Activated naive CD8-positive, alpha-beta T cell treated with anti-CD3 and anti-CD28 coated beads, Interleukin-2, amount 50 U/mL, for 16 hours (primary cell): ENCODE data around the gene SAG.

Experiments used
- DNase-seq: peaks from one replicate; pipeline ENCODE4 v3.0.0-alpha.2; 2020; ENCODE audit warnings: low read depth, low spot score

SAG gene

GRCh38 chr2:233288663-233289062, 19.0 kb upstream of the SAG start:
- no peak for DNase-seq

DNA sequence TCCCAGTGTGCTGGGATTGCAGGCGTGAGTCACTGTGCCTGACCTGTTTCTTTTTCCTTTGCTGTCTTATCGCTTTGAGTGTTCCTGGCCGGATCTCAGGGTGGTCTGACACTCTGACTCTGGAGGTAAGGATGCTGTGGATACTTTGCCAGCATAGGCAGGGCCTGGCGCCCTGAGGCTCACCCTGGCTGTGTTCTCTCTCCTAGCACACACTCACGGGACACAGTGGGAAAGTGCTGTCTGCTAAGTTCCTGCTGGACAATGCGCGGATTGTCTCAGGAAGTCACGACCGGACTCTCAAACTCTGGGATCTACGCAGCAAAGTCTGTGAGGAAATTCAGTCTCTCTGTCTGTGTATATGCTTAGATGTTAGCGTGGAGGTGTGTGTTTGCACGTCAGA, 18.0 kb upstream of the SAG start:
- no peak for DNase-seq

DNA sequence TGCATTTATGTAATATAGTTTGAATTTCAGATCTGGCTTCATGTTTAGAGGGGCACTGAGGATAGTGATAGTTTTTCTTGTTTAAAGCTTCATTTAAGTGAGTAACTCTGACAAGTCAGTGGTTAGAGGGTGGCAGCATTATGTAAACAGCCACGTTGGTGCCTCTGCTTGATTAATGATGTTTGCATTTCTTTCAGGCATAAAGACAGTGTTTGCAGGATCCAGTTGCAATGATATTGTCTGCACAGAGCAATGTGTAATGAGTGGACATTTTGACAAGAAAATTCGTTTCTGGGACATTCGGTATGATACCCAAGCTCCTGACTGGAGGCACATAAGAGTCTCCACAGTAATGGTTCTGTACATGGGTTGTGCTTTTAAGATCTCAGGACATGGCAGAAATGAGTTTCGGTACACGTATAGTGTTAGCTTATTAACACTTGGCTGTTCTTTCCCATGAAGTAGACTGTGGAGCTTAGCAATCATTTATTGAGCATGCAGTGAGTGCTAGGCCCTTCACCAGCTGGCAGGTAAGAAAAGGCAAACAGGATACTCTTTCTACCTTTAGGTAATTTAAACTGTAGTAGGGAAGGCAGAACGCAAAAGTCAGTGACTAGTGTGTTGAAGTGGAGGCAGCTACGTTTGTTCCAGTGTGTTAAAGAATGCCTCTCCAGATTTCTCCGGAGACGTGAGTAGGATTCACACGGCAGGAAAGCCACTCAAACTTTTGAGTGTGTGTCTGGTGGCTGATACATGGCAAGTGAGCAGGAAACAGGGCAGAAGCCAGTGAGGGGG, 17.4 kb upstream of the SAG start:
- DNase-seq: no peak

GRCh38 chr2:233295891-233296290, 11.7 kb upstream of the SAG start:
- DNase-seq: no peak

DNA sequence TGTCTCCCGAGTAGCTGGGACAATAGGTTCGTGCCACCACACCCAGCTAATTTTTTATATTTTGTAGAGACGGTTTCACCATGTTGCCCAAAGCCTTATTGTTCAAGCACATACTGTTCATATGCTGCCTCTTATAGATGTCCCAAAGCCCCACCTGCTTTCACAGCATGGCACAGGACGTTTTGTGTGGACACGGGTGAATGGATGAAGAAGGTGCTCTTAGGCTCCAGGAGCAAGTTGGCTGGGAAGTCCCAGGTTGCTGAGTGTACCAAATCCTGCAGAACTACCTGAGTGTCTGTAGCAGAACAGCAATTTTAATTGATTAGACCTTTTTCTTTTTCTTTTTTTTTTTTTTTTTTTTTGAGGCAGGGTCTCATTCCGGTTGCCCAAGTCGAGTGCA, 10.5 kb upstream of the SAG start:
- DNase-seq: no peak

- DNase-seq: no peak
Observed at GRCh38 chr2:233300401-233300800, 7.2 kb upstream of the SAG start.

DNA sequence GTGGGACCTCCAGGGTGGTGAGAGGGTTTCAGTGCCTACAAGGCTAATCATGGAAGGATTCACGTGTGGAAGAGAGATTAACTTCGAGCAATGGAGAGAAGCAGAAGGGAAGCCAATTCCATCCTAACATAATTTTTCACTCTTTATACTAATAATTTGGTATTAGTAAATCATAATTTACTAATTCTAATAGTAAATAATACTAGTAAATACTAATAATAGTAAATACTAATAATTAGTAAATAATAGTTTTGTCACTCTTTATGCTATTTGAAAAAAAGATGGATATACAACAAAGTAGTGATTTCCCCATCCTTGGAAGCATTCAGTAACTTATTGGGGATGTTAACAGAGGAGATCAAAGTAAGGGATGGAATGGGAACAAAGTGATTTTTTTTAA, 6.4 kb upstream of the SAG start:
- no peak for DNase-seq

- no peak for DNase-seq
Observed at GRCh38 chr2:233301811-233302210, 5.8 kb upstream of the SAG start.

- no peak for DNase-seq
Observed at GRCh38 chr2:233303252-233303651, 4.4 kb upstream of the SAG start.

DNA sequence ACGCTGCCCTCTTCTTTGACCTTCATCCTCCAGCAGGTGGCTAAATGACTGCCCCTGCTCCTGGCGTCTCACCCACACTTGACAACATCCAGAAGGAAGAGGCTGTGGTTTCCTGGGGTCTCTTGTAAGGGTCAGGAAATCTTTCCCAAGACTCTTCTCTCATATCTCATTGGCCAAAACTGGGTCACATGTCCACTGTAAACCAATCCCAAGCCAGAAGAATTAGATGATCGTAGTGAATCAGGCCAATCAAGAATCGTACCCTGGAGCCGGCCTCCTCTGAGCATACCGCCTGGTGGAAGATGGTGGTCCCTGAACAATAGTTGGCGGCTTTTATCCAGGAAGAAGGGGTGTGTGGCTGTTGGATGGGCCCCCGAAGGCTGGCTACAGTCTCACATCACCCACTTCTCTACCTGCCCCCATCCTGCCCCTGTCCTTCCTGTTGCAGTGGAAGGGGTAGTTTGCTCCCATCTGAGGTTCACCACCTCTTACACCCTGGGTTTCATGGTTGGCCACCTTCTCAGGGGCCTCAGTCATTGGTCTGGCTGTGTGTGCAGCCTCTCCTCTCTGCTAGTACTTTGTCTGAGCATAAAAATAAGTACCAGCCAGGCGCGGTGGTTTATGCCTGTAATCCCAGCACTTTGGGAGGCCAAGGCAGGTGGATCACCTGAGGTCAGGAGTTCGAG, 3.8 kb downstream of the SAG start:
- DNase-seq: no peak

DNA sequence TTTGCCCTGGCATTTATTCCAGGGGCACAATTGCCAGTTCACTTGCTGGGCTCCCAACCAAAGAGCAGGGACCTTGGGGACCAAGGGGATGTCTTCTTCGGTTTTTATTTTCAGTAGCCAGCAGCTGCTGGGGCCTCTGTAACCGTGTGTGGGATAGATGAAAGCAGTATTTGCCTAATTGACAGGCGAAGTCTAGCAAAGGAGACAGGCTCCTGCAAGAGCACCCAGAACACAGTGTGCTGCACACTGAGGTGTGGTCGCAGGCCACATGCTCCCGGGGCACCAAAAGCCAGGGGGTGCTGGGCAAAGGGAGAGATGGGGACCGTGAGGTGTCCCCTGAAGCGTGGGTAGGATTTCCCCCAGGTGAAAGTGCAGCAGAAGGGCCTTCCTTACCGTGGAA, 5.3 kb downstream of the SAG start:
- no peak for DNase-seq

DNA sequence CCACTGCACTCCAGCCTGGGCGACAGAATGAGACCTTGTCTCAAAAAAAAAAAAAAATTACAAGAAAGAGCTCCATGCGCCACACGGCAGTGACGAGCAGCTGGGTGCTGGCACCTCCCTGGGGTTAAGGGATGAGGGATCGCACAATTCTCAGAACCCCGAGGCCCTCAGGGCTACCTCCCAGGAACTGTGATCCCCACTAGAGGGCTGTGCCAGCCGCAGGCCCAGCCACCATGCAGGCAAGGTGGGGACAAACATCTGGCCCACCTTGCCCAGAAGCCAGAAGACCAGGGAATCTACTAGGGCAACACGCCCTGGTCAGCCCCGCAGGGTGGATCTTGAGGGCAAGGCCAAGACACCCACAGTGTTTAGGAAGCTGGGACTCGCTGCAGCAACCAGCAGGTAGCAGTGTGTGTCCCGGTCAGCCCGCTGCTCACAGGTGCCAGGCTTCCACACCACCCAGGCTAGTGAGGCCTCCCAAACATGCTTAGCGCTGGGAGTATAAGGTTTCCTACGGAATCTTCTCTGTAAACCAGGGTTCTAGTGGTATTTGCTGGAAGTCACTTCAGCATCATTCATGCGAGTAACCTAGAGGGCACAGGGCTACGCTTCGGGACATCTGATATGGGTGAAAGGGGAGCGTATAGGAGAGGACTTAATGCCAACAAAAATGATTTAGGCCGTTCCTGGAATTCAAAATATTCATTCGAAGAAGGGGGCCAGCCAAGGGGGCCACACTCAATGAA, 6.7 kb downstream of the SAG start:
- no peak for DNase-seq

- DNase-seq: no peak
Observed at GRCh38 chr2:233317196-233317943, 9.8 kb downstream of the SAG start.

- no peak for DNase-seq
Observed at GRCh38 chr2:233319256-233319655, 11.6 kb downstream of the SAG start.

GRCh38 chr2:233320470-233320869, 12.9 kb downstream of the SAG start:
- DNase-seq: no peak

DNA sequence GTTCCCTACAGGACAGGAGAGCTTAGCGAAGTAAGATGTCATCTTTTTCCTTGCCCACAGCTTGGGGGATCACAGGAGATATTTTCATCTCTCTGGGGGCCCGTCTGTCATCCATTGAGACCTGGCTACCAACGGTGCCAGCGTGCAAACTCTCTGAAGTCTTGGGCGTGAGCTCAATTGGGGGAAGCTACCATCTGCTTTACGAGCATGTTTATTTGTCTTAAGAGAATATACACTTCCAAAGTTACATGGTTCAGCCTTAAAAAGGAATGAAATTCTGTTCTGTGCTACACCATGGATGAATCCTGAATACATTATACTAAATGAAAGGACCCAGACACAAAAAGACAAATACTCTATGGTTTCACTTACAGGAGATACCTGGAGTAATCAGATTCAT, 13.6 kb downstream of the SAG start:
- DNase-seq: no peak

- no peak for DNase-seq
Observed at GRCh38 chr2:233323851-233324250, 16.2 kb downstream of the SAG start.

GRCh38 chr2:233325256-233325655, 17.6 kb downstream of the SAG start:
- no peak for DNase-seq

- DNase-seq: no peak
Observed at GRCh38 chr2:233325814-233326213, 18.2 kb downstream of the SAG start.

GRCh38 chr2:233326500-233326899, 18.9 kb downstream of the SAG start:
- no peak for DNase-seq

- no peak for DNase-seq
Observed at GRCh38 chr2:233328922-233329321, 21.3 kb downstream of the SAG start.
